CD14-positive monocyte (primary cell): ENCODE data around the gene CTU1. TPM values are rescaled to one million over a fixed set of nuclear protein-coding genes. Genes with fewer than 3 reads are reported as not detected.
A peak's percentile ranks its signal among the peaks of the same experiment; 100 is the strongest.

Source experiments
- DNase-seq, 3 donors: peaks; one replicate each; pipeline ENCODE4 v3.0.0-alpha.2; 2011 to 2022
- H2AFZ ChIP-seq: 2 replicates; pipeline ENCODE4 v1.6.0; 2012; ENCODE audit warnings: mild to moderate bottlenecking, low read depth, low read length, inconsistent platforms; ENCODE audit not compliant: insufficient read depth, poor library complexity, severe bottlenecking
- H3K27ac ChIP-seq, 2 donors: 1 replicate in 1 of 2; 2 replicates in 1 of 2; pipeline ENCODE4 v1.5.1; 2012 to 2013; ENCODE audit warnings: low read length in 2 of 2, control low read depth in 1 of 2, inconsistent platforms in 1 of 2, low read depth in 1 of 2, mild to moderate bottlenecking in 1 of 2
- H3K27me3 ChIP-seq, 2 donors: one replicate each; pipeline versions ENCODE4 v1.6.0 to v1.6.1; 2011 to 2013; ENCODE audit warnings: low read length in 2 of 2; ENCODE audit not compliant: control insufficient read depth in 2 of 2, insufficient read depth in 2 of 2
- H3K36me3 ChIP-seq, 2 donors: replicated peaks in 1 of 2; 1 replicate in 1 of 2; 2 replicates in 1 of 2; pipeline versions ENCODE4 v1.5.1 to v1.6.1; 2012 to 2013; ENCODE audit warnings: low read length in 2 of 2, control low read depth in 1 of 2, inconsistent platforms in 1 of 2, mild to moderate bottlenecking in 1 of 2; ENCODE audit not compliant: insufficient read depth in 2 of 2, control insufficient read depth in 1 of 2
- H3K4me1 ChIP-seq, 2 donors: 1 replicate in 1 of 2; 2 replicates in 1 of 2; pipeline versions ENCODE4 v1.5.1 to v1.6.1; 2012 to 2013; ENCODE audit warnings: low read length in 2 of 2, control low read depth in 1 of 2, inconsistent platforms in 1 of 2, mild to moderate bottlenecking in 1 of 2, moderate library complexity in 1 of 2; ENCODE audit not compliant: insufficient read depth in 2 of 2, control insufficient read depth in 1 of 2
- H3K4me2 ChIP-seq: replicated peaks from 2 replicates; pipeline ENCODE3; 2012; ENCODE audit warnings: low read length, moderate library complexity, mild to moderate bottlenecking; ENCODE audit not compliant: poor library complexity, severe bottlenecking; ENCODE audit errors: extremely low read depth
- H3K4me3 ChIP-seq, 3 experiments: fragments of 200-600 bp in 1 of 3; sonication (generic) in 1 of 3; replicated peaks in 1 of 3; 1 replicate in 2 of 3; 2 replicates in 1 of 3; pipeline ENCODE4 v1.5.1; 2011 to 2013; ENCODE audit warnings: low read length in 3 of 3, mild to moderate bottlenecking in 3 of 3, control low read depth in 2 of 3, low read depth in 2 of 3, inconsistent platforms in 1 of 3, moderate library complexity in 1 of 3
- H3K79me2 ChIP-seq: 2 replicates; pipeline ENCODE4 v1.6.0; 2012; ENCODE audit warnings: mild to moderate bottlenecking, control low read depth, inconsistent platforms, low read length, moderate library complexity; ENCODE audit not compliant: insufficient read depth
- H3K9ac ChIP-seq: 2 replicates; pipeline ENCODE4 v1.6.0; 2017; ENCODE audit warnings: low read length, mild to moderate bottlenecking; ENCODE audit not compliant: insufficient read depth, poor library complexity, severe bottlenecking
- H3K9me3 ChIP-seq, 2 donors: replicated peaks in 1 of 2; 1 replicate in 1 of 2; 2 replicates in 1 of 2; pipeline versions ENCODE4 v1.5.1 to v1.6.1; 2012 to 2013; ENCODE audit warnings: low read length in 2 of 2, control low read depth in 1 of 2; ENCODE audit not compliant: control insufficient read depth in 1 of 2, insufficient read depth in 1 of 2
- H4K20me1 ChIP-seq: 2 replicates; pipeline ENCODE4 v1.6.0; 2012; ENCODE audit warnings: mild to moderate bottlenecking, low read length, control low read depth, moderate library complexity; ENCODE audit not compliant: insufficient read depth
- H3K27ac Mint-ChIP-seq, 7 donors: one replicate each; pipeline ENCODE4 v1.8.0; 2020; ENCODE audit warnings: mild to moderate bottlenecking in 7 of 7, mixed read lengths in 7 of 7, moderate library complexity in 6 of 7, inconsistent platforms in 2 of 7
- H3K27me3 Mint-ChIP-seq, 3 donors: one replicate each; pipeline ENCODE4 v1.8.0; 2021 to 2022; ENCODE audit warnings: low read depth in 3 of 3, mild to moderate bottlenecking in 3 of 3, mixed read lengths in 3 of 3, moderate library complexity in 3 of 3, inconsistent platforms in 1 of 3
- H3K36me3 Mint-ChIP-seq, 2 donors: one replicate each; pipeline ENCODE4 v1.8.0; 2020; ENCODE audit warnings: mixed read lengths in 2 of 2, inconsistent platforms in 1 of 2, mild to moderate bottlenecking in 1 of 2
- H3K4me1 Mint-ChIP-seq: one replicate; pipeline ENCODE4 v1.8.0; 2020; ENCODE audit warnings: mild to moderate bottlenecking, mixed read lengths
- H3K4me3 Mint-ChIP-seq, 2 donors: one replicate each; pipeline ENCODE4 v1.8.0; 2020; ENCODE audit warnings: mild to moderate bottlenecking in 2 of 2, mixed read lengths in 2 of 2, moderate library complexity in 1 of 2
- H3K9me3 Mint-ChIP-seq, 7 donors: one replicate each; pipeline ENCODE4 v1.8.0; 2020 to 2022; ENCODE audit warnings: mixed read lengths in 7 of 7, mild to moderate bottlenecking in 6 of 7, moderate library complexity in 6 of 7, inconsistent platforms in 2 of 7
- CTCF ChIP-seq: fragments of 200-600 bp; IDR thresholded peaks from one replicate; pipeline ENCODE4 v1.8.0; 2022; ENCODE audit warnings: antibody characterized with exemption, mild to moderate bottlenecking
- WGBS: methylation state at CpG from one replicate; pipeline ENCODE4 v1.1.5; 2013; ENCODE audit warnings: missing lambda C conversion rate; ENCODE audit not compliant: insufficient coverage; 5-methylcytosine and 5-hydroxymethylcytosine counted together
- intact Hi-C, 2 donors: fragments of 100-400 bp; cut with micrococcal nuclease; formaldehyde crosslinking; loops; one replicate each; pipeline versions ENCODE4 v1.15.0 to v1.15.1; 2023
- polyA plus RNA-seq, 3 donors: library from polyadenylated mRNA; depleted of rRNA in 1 of 3; unstranded in 2 of 3; stranded (reverse) in 1 of 3; fragments of 300-500 nt in 2 of 3; fragments of >200 nt in 1 of 3; fragmentation: Illumina TruSeq in 2 of 3; gene quantifications; 1 replicate in 2 of 3; 2 replicates in 1 of 3; pipeline ENCODE4 v1.2.3, GENCODE V29; 2012 to 2021

The CTU1 gene
- polyA plus RNA-seq, 3 donors: 0.75 to 3.0 (median 2.9) TPM

GRCh38 chr19:51082611-51083010, 25.6 kb downstream of the CTU1 start, which contains the start of gene KLK14:
TSS of gene KLK14 (minus strand) at chr19:51082887. CDS start at chr19:51082614, 273 bp downstream.
- H3K4me3 ChIP-seq: no peak within 1 kb of the TSS
- H3K79me2 ChIP-seq: no peaks in the 10 kb centered on the region
- no peaks in the 10 kb centered on the region for H3K36me3 ChIP-seq
- intact Hi-C loops: no loop called here
- H3K36me3 Mint-ChIP-seq: no peaks in the 10 kb centered on the region
- no peak within 1 kb of the TSS for H3K27ac ChIP-seq
- H3K27me3 ChIP-seq: no peaks in the 10 kb centered on the region
- TF ChIP-seq CTCF: no peak
- no peak within 1 kb of the TSS for H2AFZ ChIP-seq
- H3K9me3 Mint-ChIP-seq: peaks cover 0 to 2% (median 0%) of the 10 kb centered on the region in 7 donors
- DNase-seq: no peak
- peak within 1 kb of the TSS in 1 of 2 donors; percentile 1 for H3K4me3 Mint-ChIP-seq
- H4K20me1 ChIP-seq: no peaks in the 10 kb centered on the region
- H3K9ac ChIP-seq: no peak within 1 kb of the TSS
- 61% methylated on average over 3 of the region's 7 CpGs for WGBS
- H3K4me2 ChIP-seq: no peak within 1 kb of the TSS
- peaks cover 14 to 22% (median 15%) of the 10 kb centered on the region in 3 donors for H3K27me3 Mint-ChIP-seq
- H3K27ac Mint-ChIP-seq: peak within 1 kb of the TSS in 1 of 7 donors; percentile 1
- no peaks in the 10 kb centered on the region for H3K4me1 Mint-ChIP-seq
- H3K4me1 ChIP-seq: no peaks in the 10 kb centered on the region
- no peaks in the 10 kb centered on the region for H3K9me3 ChIP-seq

- Histone ChIP-seq H3K36me3 (no peaks in the 10 kb centered on the region), H3K9me3 (no peaks in the 10 kb centered on the region), H3K9ac (no peak overlapping the region), H3K79me2 (no peaks in the 10 kb centered on the region), H3K4me3 (no peak overlapping the region), H3K4me2 (no peak overlapping the region), H3K27ac (no peak overlapping the region), H3K4me1 (no peaks in the 10 kb centered on the region), H3K27me3 (no peaks in the 10 kb centered on the region), H4K20me1 (no peaks in the 10 kb centered on the region), H2AFZ (no peak overlapping the region)
- no peaks in the 10 kb centered on the region for H3K36me3 Mint-ChIP-seq
- H3K4me1 Mint-ChIP-seq: no peaks in the 10 kb centered on the region
- H3K27ac Mint-ChIP-seq: no peak overlapping the region
- peaks cover 0 to 2% (median 0%) of the 10 kb centered on the region in 7 donors for H3K9me3 Mint-ChIP-seq
- peaks cover 10 to 26% (median 16%) of the 10 kb centered on the region in 3 donors for H3K27me3 Mint-ChIP-seq
- TF ChIP-seq CTCF: no peak
- intact Hi-C loops: no loop called here
- DNase-seq: no peak
- 94% methylated on average over 5 of the region's 14 CpGs for WGBS
- H3K4me3 Mint-ChIP-seq: no peak overlapping the region
These were observed 26.7 kb downstream of the CTU1 start for GRCh38 chr19:51081476-51081875.
